Limb (tissue), 2 donors: Measurements from ENCODE around the gene RBM38.

Experiments used
- DNase-seq, 2 donors: peaks; one replicate each; pipeline ENCODE4 v3.0.0-alpha.2; 2016; ENCODE audit errors: extremely low spot score in 2 of 2

The RBM38 gene

GRCh38 chr20:57403216-57403615, 12.0 kb downstream of the RBM38 start:
- DNase-seq, result no peak

- DNase-seq, result no peak
Observed at GRCh38 chr20:57404006-57404405, 12.8 kb downstream of the RBM38 start.

GRCh38 chr20:57404419-57405072, 13.3 kb downstream of the RBM38 start:
- DNase-seq, result no peak

- DNase-seq, result no peak
Observed at GRCh38 chr20:57405236-57406016, 14.2 kb downstream of the RBM38 start.

GRCh38 chr20:57407541-57407956, 16.4 kb downstream of the RBM38 start:
- no peak for DNase-seq

- no peak for DNase-seq
Observed at GRCh38 chr20:57408131-57408530, 16.9 kb downstream of the RBM38 start.

- DNase-seq, result no peak
Observed at GRCh38 chr20:57408536-57409233, 17.5 kb downstream of the RBM38 start.

- DNase-seq, result no peak
Observed at GRCh38 chr20:57409316-57409671, 18.1 kb downstream of the RBM38 start.

GRCh38 chr20:57409672-57410397, 18.6 kb downstream of the RBM38 start:
- no peak for DNase-seq

- no peak for DNase-seq
Observed at GRCh38 chr20:57410398-57410920, 19.3 kb downstream of the RBM38 start.

GRCh38 chr20:57410924-57411323, 19.7 kb downstream of the RBM38 start:
- no peak for DNase-seq

- no peak for DNase-seq
Observed at GRCh38 chr20:57411406-57412283, 20.4 kb downstream of the RBM38 start.

- DNase-seq, result no peak
Observed at GRCh38 chr20:57412347-57413029, 21.3 kb downstream of the RBM38 start.

- no peak for DNase-seq
Observed at GRCh38 chr20:57413986-57414385, 22.8 kb downstream of the RBM38 start.

- DNase-seq, result no peak
Observed at GRCh38 chr20:57414867-57415592, 23.8 kb downstream of the RBM38 start.

- no peak for DNase-seq
Observed at GRCh38 chr20:57415771-57416170, 24.6 kb downstream of the RBM38 start.

- DNase-seq, result no peak
Observed at GRCh38 chr20:57416296-57417022, 25.3 kb downstream of the RBM38 start.

GRCh38 chr20:57417051-57417689, 26.0 kb downstream of the RBM38 start:
- DNase-seq, result no peak
